ENCODE results near the gene ATP11A. TPM values are rescaled to one million over a fixed set of nuclear protein-coding genes. Genes with fewer than 3 reads are reported as not detected.
A peak's percentile ranks its signal among the peaks of the same experiment; 100 is the strongest.

The ATP11A gene
- total and polyA plus RNA-seq, 9 of the 15 experiments (the other 6 are each of a cell fraction or from before 2014, with no cell fraction given), result 0.38 to 34.2 (median 4.2) TPM

- TF ChIP-seq CEBPZ (IDR thresholded peaks at IDR 0.05; ENCODE audit: borderline replicate concordance, low read depth, low read length) (no peak), NEUROD1 (IDR thresholded peaks at IDR 0.05; ENCODE audit: borderline replicate concordance, low read depth, low read length, partially characterized antibody) (peak; percentile 82), CC2D1A (IDR thresholded peaks at IDR 0.05) (peak; percentile 63; the same call in 1 of the 2 replicates), KDM1A (IDR thresholded peaks at IDR 0.05) (peak; percentile 84 to 89), NFIX (CRISPR knock-in tag; IDR thresholded peaks at IDR 0.05; ENCODE audit: low read depth) (no peak), ZBTB43 (CRISPR knock-in tag; IDR thresholded peaks at IDR 0.05) (no peak), ZBTB49 (CRISPR knock-in tag; IDR thresholded peaks at IDR 0.05; ENCODE audit: borderline replicate concordance) (no peak), ZBTB34 (CRISPR knock-in tag; IDR thresholded peaks at IDR 0.05) (no peak), UBTF (IDR thresholded peaks at IDR 0.05; ENCODE audit: borderline replicate concordance in 1 of 2, low read depth in 2 of 2, low read length in 2 of 2) (no peak), LCOR (CRISPR knock-in tag; IDR thresholded peaks at IDR 0.05) (0 out of 2 replicates have a peak, but pooled peaks have one; percentile 59), HMGXB4 (CRISPR knock-in tag; IDR thresholded peaks at IDR 0.05) (no peak), HNRNPH1 (optimal IDR thresholded peaks at IDR 0.05; ENCODE audit: low read depth, low read length) (no peak), SMARCC2 (IDR thresholded peaks at IDR 0.05; ENCODE audit: low read depth) (peak; percentile 96)
These were observed 21.9 kb downstream of the ATP11A start (continued) for GRCh38 chr13:112711528-112712265.
